Measurements from ENCODE around the gene MRPL49. TPM values are rescaled to one million over a fixed set of nuclear protein-coding genes. Genes with fewer than 3 reads are reported as not detected.
"Not testable (repeated sequence)": the region's sequence is repeated elsewhere in the genome, so short reads cannot be mapped to it uniquely, and the experiment has no call there.

The MRPL49 gene
- total RNA-seq, 4 donors from 2014 or later: 37.2 to 47.9 (median 43.2) TPM

GRCh38 chr11:65118097-65118837 lies 3.9 kb upstream of the MRPL49 start:
- DNase-seq (ENCODE audit: low spot score) (no peak), ATAC-seq (ENCODE audit: low FRiP score) (no peak)
- no peak for TF ChIP-seq CTCF (IDR thresholded peaks at IDR 0.05)

GRCh38 chr11:65118891-65119669 lies 3.0 kb upstream of the MRPL49 start:
- ATAC-seq (ENCODE audit: low FRiP score); DNase-seq (ENCODE audit: low spot score): not testable (repeated sequence)

GRCh38 chr11:65119670-65119995 lies 2.5 kb upstream of the MRPL49 start:
- no peak for TF ChIP-seq CTCF (IDR thresholded peaks at IDR 0.05)
- DNase-seq (ENCODE audit: low spot score) (no peak), ATAC-seq (ENCODE audit: low FRiP score) (no peak)

GRCh38 chr11:65120831-65121230 lies 1.3 kb upstream of the MRPL49 start:
- ATAC-seq (ENCODE audit: low FRiP score) (no peak), DNase-seq (ENCODE audit: low spot score) (no peak)
- TF ChIP-seq CTCF (IDR thresholded peaks at IDR 0.05): no peak

GRCh38 chr11:65121447-65121864 lies 665 bp upstream of the MRPL49 start:
- no peak for ATAC-seq (ENCODE audit: low FRiP score)
- no peak for TF ChIP-seq CTCF (IDR thresholded peaks at IDR 0.05)
- DNase-seq (ENCODE audit: low spot score): no peak

GRCh38 chr11:65124480-65125196 lies 2.5 kb downstream of the MRPL49 start:
- no peak for ATAC-seq (ENCODE audit: low FRiP score)
- no peak for DNase-seq (ENCODE audit: low spot score)
- TF ChIP-seq CTCF (IDR thresholded peaks at IDR 0.05): no peak
